GM10248 (cell line): ENCODE data around the gene ZFYVE27.

Experiments
- CTCF ChIA-PET: fragments of 300-600 bp; sonication (Branson Sonifier 250); formaldehyde crosslinking; extraction: SDS; loops from one replicate; lab custom pipeline; 2021; ENCODE audit warnings: antibody characterized with exemption; lab: Yijun Ruan, JAX
- POLR2A ChIA-PET: fragments of 350-650 bp; sonication (Branson Sonifier 250); formaldehyde crosslinking; extraction: SDS; loops from one replicate; lab custom pipeline; 2020; ENCODE audit warnings: antibody characterized with exemption; lab: Yijun Ruan, JAX
- DNase-seq: peaks from one replicate; pipeline ENCODE4 v3.0.0; 2012; ENCODE audit errors: extremely low spot score
- CTCF ChIP-seq: IDR thresholded peaks from 2 replicates; pipeline ENCODE4 v1.5.1; 2012; ENCODE audit warnings: mild to moderate bottlenecking, low read depth; ENCODE audit errors: extremely low read depth, missing control alignments, control extremely low read depth

ZFYVE27 gene

GRCh38 chr10:97778452-97779302 is 41.7 kb downstream of the ZFYVE27 start:
- no peak for DNase-seq
- ChIA-PET POLR2A (no interaction called here), CTCF (interaction anchor here (6.1 kb wide), 1 partner anchor 14 kb away, joined by 21 read pairs; no protein-coding TSS in a partner anchor)
- TF ChIP-seq CTCF: no peak

GRCh38 chr10:97779492-97779891 is 42.6 kb downstream of the ZFYVE27 start:
- TF ChIP-seq CTCF: no peak
- DNase-seq: no peak
- ChIA-PET CTCF (interaction anchor here (1.5 to 6.1 kb wide), 2 partner anchors 13 to 47 kb away, joined by 3 to 21 read pairs; no protein-coding TSS in a partner anchor), POLR2A (no interaction called here)

- POLR2A ChIA-PET: no interaction called here
- CTCF ChIA-PET: interaction anchor here (1.5 to 6.1 kb wide), 3 partner anchors 12 to 77 kb away, joined by 3 to 21 read pairs (median 3); no protein-coding TSS in a partner anchor
- DNase-seq: no peak
- TF ChIP-seq CTCF: no peak
These were observed 43.0 kb downstream of the ZFYVE27 start for GRCh38 chr10:97779975-97780374.

GRCh38 chr10:97780841-97781617 is 44.1 kb downstream of the ZFYVE27 start:
- POLR2A ChIA-PET: no interaction called here
- CTCF ChIA-PET: interaction anchor here (1.0 to 6.1 kb wide), 7 partner anchors 9 to 260 kb away, joined by 3 to 21 read pairs (median 3); no protein-coding TSS in a partner anchor
- no peak for TF ChIP-seq CTCF
- DNase-seq: no peak

GRCh38 chr10:97781618-97782331 is 44.8 kb downstream of the ZFYVE27 start:
- TF ChIP-seq CTCF: no peak
- no peak for DNase-seq
- POLR2A ChIA-PET: no interaction called here
- CTCF ChIA-PET: interaction anchor here (1.1 to 6.1 kb wide), 5 partner anchors 9 to 79 kb away, joined by 3 to 21 read pairs (median 3); no protein-coding TSS in a partner anchor
